DMS 273 (cell line): Measurements from ENCODE around the gene CD28.
"Not testable (repeated sequence)": the region's sequence is repeated elsewhere in the genome, so short reads cannot be mapped to it uniquely, and the experiment has no call there.

Experiments used
- DNase-seq: peaks from one replicate; lab custom pipeline; 2025; ENCODE audit not compliant: unreplicated experiment; lab: John Stamatoyannopoulos, UW

The CD28 gene

DNA sequence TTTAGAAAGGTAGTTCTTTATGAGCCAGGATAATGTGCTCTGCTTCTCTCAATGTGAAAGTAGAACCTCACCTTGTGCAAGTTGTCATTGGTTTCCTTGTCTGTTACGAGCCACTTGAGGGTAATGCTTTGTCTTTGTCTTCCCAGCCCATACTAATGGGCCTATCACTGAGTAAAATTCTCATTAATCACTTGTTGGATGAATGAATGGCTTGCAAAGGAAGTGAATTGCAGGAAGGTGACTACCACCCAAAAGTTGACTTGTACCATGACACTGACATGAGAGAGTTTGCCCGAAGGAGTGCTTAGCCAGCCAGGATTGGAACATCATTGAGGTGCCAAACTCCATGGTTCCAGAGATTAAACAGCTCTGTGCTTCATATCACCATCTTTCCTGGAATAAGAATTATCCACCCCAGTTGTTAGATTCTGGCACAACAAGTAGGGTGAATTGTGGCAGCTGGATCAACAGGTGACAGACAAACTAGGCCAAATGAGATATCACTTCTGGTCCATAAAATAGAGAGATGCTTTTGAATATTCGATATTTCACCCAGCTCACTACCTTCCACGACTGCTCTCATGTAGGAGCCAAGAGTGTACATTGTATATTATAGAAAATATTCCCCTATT, 20.5 kb upstream of the CD28 start:
- no peak for DNase-seq

DNA sequence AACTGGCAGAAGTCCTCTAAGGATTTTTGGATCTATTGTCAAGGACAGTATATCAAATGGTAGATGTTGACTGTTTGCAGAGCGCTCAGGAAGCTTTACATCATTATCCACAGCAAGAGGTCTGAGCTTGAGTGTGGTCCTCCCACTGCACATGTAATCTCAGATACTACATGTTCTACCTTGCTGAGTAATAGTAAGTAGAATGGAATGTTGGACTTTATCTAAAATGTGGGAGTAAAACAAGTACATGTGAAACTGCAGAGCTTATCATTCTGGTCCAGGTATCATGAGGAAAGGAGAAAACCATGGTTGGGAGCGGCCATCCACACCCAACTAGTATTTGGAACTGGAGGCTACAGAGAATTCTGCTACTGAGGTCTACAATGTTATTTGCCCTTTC, 19.3 kb upstream of the CD28 start:
- no peak for DNase-seq

DNA sequence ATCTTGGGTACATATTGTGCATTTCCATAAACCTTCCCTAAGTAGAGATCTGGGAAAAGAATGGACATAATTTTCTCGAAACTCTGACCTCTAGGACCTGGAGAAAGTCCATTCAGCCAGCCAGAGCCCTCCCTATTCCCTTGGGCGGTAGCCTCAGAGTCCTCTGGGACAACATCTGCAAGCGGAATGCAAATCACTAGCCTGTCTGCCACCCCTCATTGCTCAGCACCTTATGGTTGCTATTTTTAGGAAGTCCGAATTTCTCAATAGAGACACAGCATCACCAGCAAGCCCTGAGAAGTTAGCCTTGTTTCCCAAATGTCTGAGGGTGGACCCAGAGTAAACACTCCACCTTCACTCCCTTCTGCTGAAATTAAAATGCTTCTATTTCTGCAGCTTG, 17.6 kb upstream of the CD28 start:
- DNase-seq, result peak; percentile 2

GRCh38 chr2:203689426-203690116, 16.9 kb upstream of the CD28 start:
- DNase-seq, result no peak

DNA sequence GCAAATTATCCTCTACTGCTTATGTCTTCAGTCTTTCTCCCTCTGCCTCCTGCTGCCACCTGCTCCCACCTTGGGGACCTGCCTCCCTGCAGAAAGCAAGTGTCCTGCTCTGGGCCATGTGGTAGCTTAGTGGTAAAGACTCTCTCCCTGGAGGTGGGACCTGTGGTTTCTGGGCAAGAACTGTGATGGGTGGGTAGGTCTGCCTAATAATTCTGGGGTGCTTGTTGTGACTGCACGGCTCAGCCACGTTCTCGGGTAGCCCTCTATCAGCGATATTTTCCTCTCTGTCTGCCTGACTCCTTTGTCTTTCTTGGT, 16.4 kb upstream of the CD28 start:
- DNase-seq, result no peak

GRCh38 chr2:203690441-203691047, 15.9 kb upstream of the CD28 start:
- peak; percentile 6 for DNase-seq

DNA sequence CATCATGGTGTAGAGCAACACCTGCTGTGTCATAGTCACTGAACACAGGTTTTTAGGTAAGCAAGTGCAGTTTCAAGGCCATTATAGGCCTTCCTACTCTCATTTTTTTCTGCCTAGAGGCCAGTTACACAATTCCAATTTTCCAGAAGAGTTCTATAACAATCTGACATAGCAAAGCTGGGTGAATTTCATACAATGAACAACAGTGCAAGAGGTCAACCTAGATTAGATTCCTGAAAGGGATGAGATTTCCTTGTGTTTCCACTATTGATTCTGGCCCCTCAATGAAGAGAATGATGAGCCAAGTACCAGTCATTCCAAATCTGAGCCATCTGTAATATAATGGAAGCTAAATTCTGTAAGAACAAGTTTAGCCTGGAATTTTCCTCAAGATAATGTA, 15.3 kb upstream of the CD28 start:
- no peak for DNase-seq

- no peak for DNase-seq
Observed at GRCh38 chr2:203692031-203692710, 14.3 kb upstream of the CD28 start.

DNA sequence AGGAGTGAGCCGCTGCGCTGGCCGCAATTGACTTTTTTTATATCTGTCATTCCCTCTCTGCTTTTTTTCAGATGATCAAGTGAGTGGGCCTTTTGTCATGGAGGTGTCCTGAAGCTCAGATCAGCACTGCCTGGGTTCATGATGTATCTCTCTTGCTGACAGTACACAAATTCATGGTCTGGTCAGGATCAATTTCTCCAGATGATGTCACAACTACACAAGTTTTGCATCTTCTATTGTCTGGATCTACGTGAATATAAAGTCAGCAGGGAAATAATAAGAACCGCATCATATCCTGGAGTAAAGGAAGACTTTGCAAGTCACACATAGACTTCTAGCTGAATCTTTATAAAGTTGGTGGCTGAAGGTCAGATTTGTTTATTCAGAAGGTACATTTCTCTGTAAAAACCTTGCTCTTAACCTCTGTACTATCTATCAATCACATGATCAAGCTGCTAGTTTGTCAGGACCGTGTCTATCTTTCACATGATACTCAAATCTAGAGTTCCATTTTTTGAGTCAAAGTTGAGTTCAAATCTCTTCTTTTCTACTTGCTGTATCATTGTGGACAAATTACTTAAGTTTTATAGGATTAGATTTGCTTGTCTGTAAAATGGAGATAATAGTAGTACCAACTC, 13.1 kb upstream of the CD28 start:
- DNase-seq, result no peak

DNA sequence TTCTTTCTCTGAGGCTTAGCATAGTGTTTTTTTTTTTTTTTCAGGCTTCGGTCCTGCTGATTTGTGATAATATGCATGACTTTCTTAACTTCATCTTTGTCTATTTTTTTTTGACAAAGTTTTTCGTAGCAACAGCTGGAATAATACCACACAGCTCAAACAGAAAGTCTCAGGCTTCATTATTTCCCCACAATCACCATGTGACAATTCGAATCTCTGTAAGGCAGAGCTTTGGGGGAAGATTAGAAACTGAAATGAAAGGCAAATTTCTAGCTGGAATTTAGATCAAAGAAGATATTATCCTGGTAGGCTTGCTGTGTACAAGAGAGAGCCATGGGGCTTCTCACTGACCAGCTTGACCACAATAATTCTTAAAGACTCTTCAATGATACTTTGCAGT, 12.2 kb upstream of the CD28 start:
- no peak for DNase-seq

GRCh38 chr2:203697190-203697589, 9.2 kb upstream of the CD28 start:
- DNase-seq, result no peak

DNA sequence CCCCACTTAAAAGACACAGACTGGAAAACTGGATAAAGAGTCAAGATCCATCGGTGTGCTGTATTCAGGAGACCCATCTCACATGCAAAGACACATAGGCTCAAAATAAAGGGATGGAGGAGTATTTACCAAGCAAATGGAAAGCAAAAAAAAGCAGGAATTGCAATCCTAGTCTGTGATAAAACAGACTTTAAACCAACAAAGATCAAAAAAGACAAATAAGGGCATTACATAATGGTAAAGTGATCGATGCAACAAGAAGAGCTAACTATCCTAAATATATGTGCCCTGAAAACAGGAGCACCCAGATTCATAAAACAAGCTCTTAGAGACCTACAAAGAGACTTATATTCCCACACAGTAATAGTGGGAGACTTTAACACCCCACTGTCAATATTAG, 8.7 kb upstream of the CD28 start:
- DNase-seq, result not testable (repeated sequence)

- DNase-seq, result not testable (repeated sequence)
Observed at GRCh38 chr2:203698410-203698809, 8.0 kb upstream of the CD28 start.

GRCh38 chr2:203704430-203704829, 2.0 kb upstream of the CD28 start:
- DNase-seq, result no peak

GRCh38 chr2:203705178-203705577, 1.3 kb upstream of the CD28 start:
- no peak for DNase-seq

DNA sequence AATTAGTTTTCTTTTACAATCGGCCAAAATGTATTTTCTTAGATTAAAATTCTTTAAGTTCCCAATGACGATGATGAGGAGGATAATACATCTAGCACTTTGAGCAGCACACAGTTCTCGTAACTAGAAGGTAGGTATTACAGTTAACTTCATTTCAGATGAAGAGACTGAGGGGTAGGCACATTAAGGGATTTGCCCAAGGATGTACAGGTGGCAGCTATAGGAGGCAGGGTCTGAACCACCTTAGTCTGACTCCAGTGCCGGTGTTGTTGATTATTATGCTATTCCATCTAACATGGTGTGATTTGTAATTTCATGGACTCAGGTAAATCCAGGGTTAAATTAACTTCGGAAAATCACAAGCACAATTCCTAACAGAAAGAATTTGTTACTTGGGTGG, 1.1 kb downstream of the CD28 start:
- DNase-seq, result no peak

DNA sequence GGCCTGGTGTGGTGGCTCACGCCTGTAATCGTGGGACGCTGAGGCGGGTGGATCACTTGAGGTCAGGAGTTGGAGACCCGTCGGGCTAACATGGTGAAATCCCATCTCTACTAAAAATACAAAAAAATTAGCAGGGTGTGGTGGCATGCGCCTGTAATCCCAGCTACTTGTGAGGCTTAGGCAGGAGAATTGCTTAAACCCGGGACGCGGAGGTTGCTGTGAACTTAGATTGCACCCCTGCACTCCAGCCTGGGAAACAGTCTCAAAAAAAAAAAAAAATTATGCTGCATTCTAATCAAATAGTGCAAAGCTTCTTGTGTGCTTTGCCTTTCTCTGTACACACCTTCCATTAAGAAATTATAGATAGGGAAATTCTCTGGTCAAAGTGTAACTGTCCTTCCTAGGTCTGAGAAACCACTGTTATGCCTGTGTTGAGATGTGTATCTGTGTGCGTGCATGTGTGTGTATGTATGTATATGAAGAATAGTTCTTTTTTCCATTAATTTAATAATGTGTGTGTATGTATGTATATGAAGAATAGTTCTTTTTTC, 2.5 kb downstream of the CD28 start:
- DNase-seq, result no peak

GRCh38 chr2:203709416-203710040, 3.1 kb downstream of the CD28 start:
- DNase-seq, result no peak

DNA sequence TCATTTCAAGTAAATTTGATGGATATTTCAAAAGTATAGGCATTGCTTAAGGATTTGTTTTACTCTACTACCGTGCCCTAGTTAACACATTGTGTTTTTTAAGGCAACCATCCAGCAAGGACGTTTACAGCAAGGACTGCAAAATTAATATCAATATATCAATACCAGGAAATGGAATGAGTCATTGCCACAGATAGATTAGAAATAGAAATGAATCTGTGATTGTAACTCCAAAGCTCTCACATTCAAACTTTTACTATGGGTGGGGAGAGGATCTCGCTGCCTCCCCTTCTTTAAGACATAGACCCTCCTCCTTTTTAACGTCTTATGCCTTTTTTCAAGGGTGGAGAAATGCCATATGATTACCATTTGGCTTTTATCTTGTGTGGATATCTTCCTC, 3.8 kb downstream of the CD28 start:
- no peak for DNase-seq

DNA sequence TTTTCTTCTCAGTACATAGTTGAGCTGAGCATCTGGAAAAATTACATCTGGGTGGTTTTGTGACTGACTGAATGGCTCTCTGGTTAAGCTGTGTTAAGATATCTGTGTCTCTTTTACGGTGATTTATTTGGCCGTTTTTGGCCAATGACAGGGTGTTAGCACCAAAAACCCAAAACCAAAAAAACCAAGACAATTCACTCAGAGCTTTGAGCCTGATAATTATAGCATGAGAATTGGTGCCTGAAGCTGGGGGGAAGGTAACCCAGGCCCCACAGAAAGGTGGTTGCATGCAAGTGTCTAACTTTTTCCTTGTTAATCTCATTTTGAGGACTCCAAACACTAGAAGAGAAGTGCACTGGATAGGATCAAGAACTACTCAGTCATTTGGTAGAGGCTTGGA, 4.5 kb downstream of the CD28 start:
- no peak for DNase-seq

DNA sequence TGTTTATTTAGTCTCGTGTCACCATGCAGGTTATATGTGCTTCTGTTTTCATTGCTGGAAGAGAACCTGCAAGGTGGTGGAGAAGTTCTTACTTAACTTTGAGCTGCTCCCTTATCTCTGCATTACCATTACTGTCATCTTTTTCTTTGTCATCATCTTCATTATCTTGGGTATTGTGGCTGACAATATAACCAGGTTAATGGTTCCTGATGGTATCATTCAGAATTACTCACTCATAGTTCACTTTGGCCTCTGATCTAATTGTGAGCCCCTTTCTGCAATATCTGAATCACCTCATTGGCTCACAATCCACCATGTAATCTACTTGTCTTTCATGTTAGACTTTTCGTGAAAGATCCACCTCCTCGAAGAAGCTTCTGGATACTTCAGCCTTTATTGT, 5.0 kb downstream of the CD28 start:
- DNase-seq, result no peak
